Mammary epithelial cell (primary cell): ENCODE measurements around the gene ZBTB20.

Experiments
- CTCF ChIP-seq, 2 donors: IDR thresholded peaks in 1 of 2; conservative IDR thresholded peaks in 1 of 2; 2 replicates each; pipeline ENCODE4 v1.5.1; 2011 to 2012; ENCODE audit warnings: inconsistent platforms in 2 of 2, low read length in 2 of 2, mild to moderate bottlenecking in 2 of 2, control low read depth in 1 of 2, low read depth in 1 of 2; ENCODE audit not compliant: insufficient read depth in 1 of 2; ENCODE audit errors: extremely low read depth in 1 of 2
- EZH2 ChIP-seq: IDR thresholded peaks from 2 replicates; pipeline ENCODE4 v1.6.1; 2012; ENCODE audit warnings: low read length, inconsistent platforms, borderline replicate concordance

GRCh38 chr3:115148142-115148790 is 1.2 kb upstream of the ZBTB20 start:
- TF ChIP-seq EZH2 (no peak), CTCF (conservative IDR thresholded peaks at IDR 0.05 in 1 of 2, IDR thresholded peaks at IDR 0.05 in 1 of 2; ENCODE audit: extremely low read depth in 1 of 2, insufficient read depth in 1 of 2, low read depth in 1 of 2, low read length in 2 of 2) (no peak)
